ENCODE results near the gene TRIP12.

TRIP12 gene

DNA sequence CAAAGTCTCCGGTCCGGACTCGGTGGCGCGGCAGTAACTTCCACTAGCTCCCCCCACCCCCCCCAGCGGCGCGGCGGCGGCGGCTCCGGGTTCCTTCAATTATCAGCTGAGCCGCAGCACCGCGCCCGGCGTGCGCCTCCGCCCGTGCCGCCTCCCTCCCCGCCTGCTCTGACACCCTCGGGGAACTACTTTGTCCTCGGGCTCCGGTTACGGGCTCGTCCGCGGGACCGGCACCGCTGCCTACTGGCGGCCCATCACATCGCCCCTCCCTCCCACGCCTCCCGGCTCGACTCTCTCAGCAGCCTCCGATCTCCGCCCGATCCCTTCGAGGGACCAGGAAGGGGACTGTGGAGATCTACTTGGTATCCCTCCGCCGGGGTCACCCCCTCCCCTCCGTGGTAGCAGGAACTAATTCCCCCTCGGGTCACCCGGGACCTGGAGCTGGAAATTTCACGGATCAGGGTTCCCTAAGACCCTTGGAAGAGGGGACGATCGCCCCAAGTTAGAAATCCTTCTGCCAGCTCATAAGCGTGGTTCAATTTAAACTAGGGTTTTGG, at the start of gene TRIP12:
Gene TRIP12, minus strand, starts transcription at position 118 of the 557 bp plus-strand sequence. CDS start 41,930 bp downstream, outside the sequence.
- Histone ChIP-seq H3K4me3 (ENCODE audit: low read length) (peak within 1 kb of the TSS; percentile 90), H3K27me3 (replicated peaks; ENCODE audit: insufficient read depth, low read length) (no peaks in the 10 kb centered on the region), H3K9me2 (replicated peaks; ENCODE audit: insufficient read depth, low read length) (no peaks in the 10 kb centered on the region), H4K20me1 (ENCODE audit: insufficient read depth, low read length) (no peaks in the 10 kb centered on the region), H3F3A (ENCODE audit: insufficient read depth, low read length) (peaks cover 15% of the 10 kb centered on the region), H3K4me2 (ENCODE audit: low read depth, low read length) (peak within 1 kb of the TSS; percentile 84), H3K4me1 (ENCODE audit: low read length) (0 out of 2 replicates have a peak, but pooled peaks cover 5% of the 10 kb centered on the region), H3K36me3 (replicated peaks; ENCODE audit: insufficient read depth, low read length) (no peaks in the 10 kb centered on the region), H3K79me2 (ENCODE audit: low read length) (peaks cover 43% of the 10 kb centered on the region), H2AFZ (ENCODE audit: low read length) (peak within 1 kb of the TSS; percentile 97), H3K9ac (ENCODE audit: low read length) (peak within 1 kb of the TSS; percentile 89), H3K9me3 (replicated peaks; ENCODE audit: insufficient read depth, low read length) (no peaks in the 10 kb centered on the region), H3K27ac (ENCODE audit: low read length) (peak within 1 kb of the TSS; percentile 91)
- TF ChIP-seq EZH2phosphoT487 (IDR thresholded peaks at IDR 0.05; ENCODE audit: low read length): no peak
- no peak for TF ChIP-seq EZH2 (optimal IDR thresholded peaks at IDR 0.05; ENCODE audit: low read depth, low read length)
- TF ChIP-seq, protein P1, sequence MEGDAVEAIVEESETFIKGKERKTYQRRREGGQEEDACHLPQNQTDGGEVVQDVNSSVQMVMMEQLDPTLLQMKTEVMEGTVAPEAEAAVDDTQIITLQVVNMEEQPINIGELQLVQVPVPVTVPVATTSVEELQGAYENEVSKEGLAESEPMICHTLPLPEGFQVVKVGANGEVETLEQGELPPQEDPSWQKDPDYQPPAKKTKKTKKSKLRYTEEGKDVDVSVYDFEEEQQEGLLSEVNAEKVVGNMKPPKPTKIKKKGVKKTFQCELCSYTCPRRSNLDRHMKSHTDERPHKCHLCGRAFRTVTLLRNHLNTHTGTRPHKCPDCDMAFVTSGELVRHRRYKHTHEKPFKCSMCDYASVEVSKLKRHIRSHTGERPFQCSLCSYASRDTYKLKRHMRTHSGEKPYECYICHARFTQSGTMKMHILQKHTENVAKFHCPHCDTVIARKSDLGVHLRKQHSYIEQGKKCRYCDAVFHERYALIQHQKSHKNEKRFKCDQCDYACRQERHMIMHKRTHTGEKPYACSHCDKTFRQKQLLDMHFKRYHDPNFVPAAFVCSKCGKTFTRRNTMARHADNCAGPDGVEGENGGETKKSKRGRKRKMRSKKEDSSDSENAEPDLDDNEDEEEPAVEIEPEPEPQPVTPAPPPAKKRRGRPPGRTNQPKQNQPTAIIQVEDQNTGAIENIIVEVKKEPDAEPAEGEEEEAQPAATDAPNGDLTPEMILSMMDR (IDR thresholded peaks at IDR 0.05; ENCODE audit: low read length): no peak
- peak; percentile 84 for DNase-seq

DNA sequence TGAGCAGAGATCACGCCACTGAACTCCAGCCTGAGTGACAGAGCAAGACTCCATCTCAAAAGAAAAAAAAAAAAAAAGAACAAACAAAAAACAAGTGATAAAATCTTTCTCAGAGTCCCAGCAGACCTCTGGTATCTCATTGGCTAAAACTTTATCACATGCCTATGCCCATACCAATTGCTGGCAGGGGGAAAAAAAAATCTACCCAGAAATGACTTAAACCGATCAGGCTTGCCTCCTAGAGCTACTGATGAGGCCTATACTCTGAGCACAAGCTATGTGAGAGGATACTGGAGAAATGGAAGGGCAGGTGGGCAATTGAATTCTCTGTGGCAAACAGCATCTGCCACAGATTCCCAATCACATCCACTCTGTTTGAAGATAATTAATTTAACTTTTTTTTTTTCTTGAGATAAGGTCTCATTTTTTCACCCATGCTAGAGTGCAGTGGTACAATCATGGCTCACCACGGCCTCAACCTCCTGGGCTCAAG, 49.5 kb upstream of the TRIP12 start:
- Histone ChIP-seq H3K9me3 (replicated peaks; ENCODE audit: insufficient read depth, low read length) (no peaks in the 10 kb centered on the region), H3K36me3 (replicated peaks; ENCODE audit: insufficient read depth, low read length) (no peaks in the 10 kb centered on the region), H3K4me1 (ENCODE audit: low read length) (no peaks in the 10 kb centered on the region), H3K4me2 (ENCODE audit: low read depth, low read length) (no peak overlapping the region), H3K27ac (ENCODE audit: low read length) (no peak overlapping the region), H3K79me2 (ENCODE audit: low read length) (no peaks in the 10 kb centered on the region), H3K4me3 (ENCODE audit: low read length) (no peak overlapping the region), H2AFZ (ENCODE audit: low read length) (no peak overlapping the region), H4K20me1 (ENCODE audit: insufficient read depth, low read length) (no peaks in the 10 kb centered on the region), H3K27me3 (replicated peaks; ENCODE audit: insufficient read depth, low read length) (no peaks in the 10 kb centered on the region), H3K9me2 (replicated peaks; ENCODE audit: insufficient read depth, low read length) (no peaks in the 10 kb centered on the region), H3F3A (ENCODE audit: insufficient read depth, low read length) (no peaks in the 10 kb centered on the region), H3K9ac (ENCODE audit: low read length) (no peak overlapping the region)
- no peak for DNase-seq
- TF ChIP-seq EZH2 (optimal IDR thresholded peaks at IDR 0.05; ENCODE audit: low read depth, low read length) (no peak), EZH2phosphoT487 (IDR thresholded peaks at IDR 0.05; ENCODE audit: low read length) (no peak)
- TF ChIP-seq, protein P1 (IDR thresholded peaks at IDR 0.05; ENCODE audit: low read length): no peak

DNA sequence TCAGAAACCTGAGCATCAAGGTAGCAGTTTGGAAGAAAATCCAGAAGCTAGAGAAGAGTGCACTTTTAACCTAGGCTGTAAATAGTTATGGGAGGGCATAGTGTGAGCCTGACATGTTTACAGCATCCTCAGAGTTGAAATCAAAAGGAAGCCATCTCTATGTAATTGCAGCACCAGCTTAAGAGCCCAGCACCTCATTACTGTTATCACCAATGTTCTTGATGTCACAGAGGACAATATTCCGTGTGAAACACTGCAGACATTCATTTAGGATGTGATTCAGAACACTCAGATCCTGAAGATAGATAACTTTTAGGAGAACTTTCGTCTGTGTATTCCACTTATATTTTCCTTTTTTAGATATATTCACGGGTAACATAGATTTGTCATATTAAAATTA, 48.6 kb upstream of the TRIP12 start:
- H3K4me3 ChIP-seq (ENCODE audit: low read length): no peak overlapping the region
- H3K27ac ChIP-seq (ENCODE audit: low read length): no peak overlapping the region
- no peaks in the 10 kb centered on the region for H3F3A ChIP-seq (ENCODE audit: insufficient read depth, low read length)
- TF ChIP-seq, protein P1 (IDR thresholded peaks at IDR 0.05; ENCODE audit: low read length): no peak
- H3K4me2 ChIP-seq (ENCODE audit: low read depth, low read length): no peak overlapping the region
- no peak overlapping the region for H3K9ac ChIP-seq (ENCODE audit: low read length)
- H3K9me2 ChIP-seq (replicated peaks; ENCODE audit: insufficient read depth, low read length): no peaks in the 10 kb centered on the region
- no peaks in the 10 kb centered on the region for H3K4me1 ChIP-seq (ENCODE audit: low read length)
- no peaks in the 10 kb centered on the region for H3K79me2 ChIP-seq (ENCODE audit: low read length)
- DNase-seq: no peak
- H3K36me3 ChIP-seq (replicated peaks; ENCODE audit: insufficient read depth, low read length): no peaks in the 10 kb centered on the region
- H4K20me1 ChIP-seq (ENCODE audit: insufficient read depth, low read length): no peaks in the 10 kb centered on the region
- H2AFZ ChIP-seq (ENCODE audit: low read length): no peak overlapping the region
- no peaks in the 10 kb centered on the region for H3K27me3 ChIP-seq (replicated peaks; ENCODE audit: insufficient read depth, low read length)
- H3K9me3 ChIP-seq (replicated peaks; ENCODE audit: insufficient read depth, low read length): no peaks in the 10 kb centered on the region

All from MM.1S (cell line).